ENCODE results near the gene CTBS.

GRCh38 chr1:84603941-84604830 lies 29.9 kb upstream of the CTBS start:
- peak; percentile 84 for TF ChIP-seq TCF7L2 (IDR thresholded peaks at IDR 0.05; ENCODE audit: low read depth, low read length)
- TF ChIP-seq, protein P1, sequence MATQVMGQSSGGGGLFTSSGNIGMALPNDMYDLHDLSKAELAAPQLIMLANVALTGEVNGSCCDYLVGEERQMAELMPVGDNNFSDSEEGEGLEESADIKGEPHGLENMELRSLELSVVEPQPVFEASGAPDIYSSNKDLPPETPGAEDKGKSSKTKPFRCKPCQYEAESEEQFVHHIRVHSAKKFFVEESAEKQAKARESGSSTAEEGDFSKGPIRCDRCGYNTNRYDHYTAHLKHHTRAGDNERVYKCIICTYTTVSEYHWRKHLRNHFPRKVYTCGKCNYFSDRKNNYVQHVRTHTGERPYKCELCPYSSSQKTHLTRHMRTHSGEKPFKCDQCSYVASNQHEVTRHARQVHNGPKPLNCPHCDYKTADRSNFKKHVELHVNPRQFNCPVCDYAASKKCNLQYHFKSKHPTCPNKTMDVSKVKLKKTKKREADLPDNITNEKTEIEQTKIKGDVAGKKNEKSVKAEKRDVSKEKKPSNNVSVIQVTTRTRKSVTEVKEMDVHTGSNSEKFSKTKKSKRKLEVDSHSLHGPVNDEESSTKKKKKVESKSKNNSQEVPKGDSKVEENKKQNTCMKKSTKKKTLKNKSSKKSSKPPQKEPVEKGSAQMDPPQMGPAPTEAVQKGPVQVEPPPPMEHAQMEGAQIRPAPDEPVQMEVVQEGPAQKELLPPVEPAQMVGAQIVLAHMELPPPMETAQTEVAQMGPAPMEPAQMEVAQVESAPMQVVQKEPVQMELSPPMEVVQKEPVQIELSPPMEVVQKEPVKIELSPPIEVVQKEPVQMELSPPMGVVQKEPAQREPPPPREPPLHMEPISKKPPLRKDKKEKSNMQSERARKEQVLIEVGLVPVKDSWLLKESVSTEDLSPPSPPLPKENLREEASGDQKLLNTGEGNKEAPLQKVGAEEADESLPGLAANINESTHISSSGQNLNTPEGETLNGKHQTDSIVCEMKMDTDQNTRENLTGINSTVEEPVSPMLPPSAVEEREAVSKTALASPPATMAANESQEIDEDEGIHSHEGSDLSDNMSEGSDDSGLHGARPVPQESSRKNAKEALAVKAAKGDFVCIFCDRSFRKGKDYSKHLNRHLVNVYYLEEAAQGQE (IDR thresholded peaks at IDR 0.05; ENCODE audit: insufficient read depth in 1 of 2, low read depth in 2 of 2, low read length in 1 of 2) = peak; percentile 4 to 49; a peak in 2 of 4 replicates
- TF ChIP-seq, protein P2, sequence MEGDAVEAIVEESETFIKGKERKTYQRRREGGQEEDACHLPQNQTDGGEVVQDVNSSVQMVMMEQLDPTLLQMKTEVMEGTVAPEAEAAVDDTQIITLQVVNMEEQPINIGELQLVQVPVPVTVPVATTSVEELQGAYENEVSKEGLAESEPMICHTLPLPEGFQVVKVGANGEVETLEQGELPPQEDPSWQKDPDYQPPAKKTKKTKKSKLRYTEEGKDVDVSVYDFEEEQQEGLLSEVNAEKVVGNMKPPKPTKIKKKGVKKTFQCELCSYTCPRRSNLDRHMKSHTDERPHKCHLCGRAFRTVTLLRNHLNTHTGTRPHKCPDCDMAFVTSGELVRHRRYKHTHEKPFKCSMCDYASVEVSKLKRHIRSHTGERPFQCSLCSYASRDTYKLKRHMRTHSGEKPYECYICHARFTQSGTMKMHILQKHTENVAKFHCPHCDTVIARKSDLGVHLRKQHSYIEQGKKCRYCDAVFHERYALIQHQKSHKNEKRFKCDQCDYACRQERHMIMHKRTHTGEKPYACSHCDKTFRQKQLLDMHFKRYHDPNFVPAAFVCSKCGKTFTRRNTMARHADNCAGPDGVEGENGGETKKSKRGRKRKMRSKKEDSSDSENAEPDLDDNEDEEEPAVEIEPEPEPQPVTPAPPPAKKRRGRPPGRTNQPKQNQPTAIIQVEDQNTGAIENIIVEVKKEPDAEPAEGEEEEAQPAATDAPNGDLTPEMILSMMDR (IDR thresholded peaks at IDR 0.05) = peak; percentile 100

Measured in Panc1 (cell line).